ENCODE results near the gene FGFR3.

FGFR3 gene

GRCh38 chr4:1789552-1789951 lies 3.5 kb upstream of the FGFR3 start:
- DNase-seq, result no peak

- DNase-seq, result no peak
Observed at GRCh38 chr4:1790005-1790404, 3.1 kb upstream of the FGFR3 start.

- no peak for DNase-seq
Observed at GRCh38 chr4:1792158-1792831, 798 bp upstream of the FGFR3 start.

GRCh38 chr4:1793496-1793840 lies 375 bp downstream of the FGFR3 start:
- no peak for DNase-seq

- no peak for DNase-seq
Observed at GRCh38 chr4:1793940-1794808, 1.1 kb downstream of the FGFR3 start.

GRCh38 chr4:1794809-1795298 lies 1.8 kb downstream of the FGFR3 start:
- no peak for DNase-seq

- no peak for DNase-seq
Observed at GRCh38 chr4:1795299-1796195, 2.5 kb downstream of the FGFR3 start.

- no peak for DNase-seq
Observed at GRCh38 chr4:1796486-1797204, 3.6 kb downstream of the FGFR3 start.

- DNase-seq, result no peak
Observed at GRCh38 chr4:1797298-1797860, 4.3 kb downstream of the FGFR3 start.

- DNase-seq, result no peak
Observed at GRCh38 chr4:1797861-1798579, 4.9 kb downstream of the FGFR3 start.

GRCh38 chr4:1798580-1799386 lies 5.7 kb downstream of the FGFR3 start:
- no peak for DNase-seq

GRCh38 chr4:1799387-1800375 lies 6.6 kb downstream of the FGFR3 start:
- DNase-seq, result no peak

GRCh38 chr4:1800805-1801204 lies 7.7 kb downstream of the FGFR3 start:
- no peak for DNase-seq

- DNase-seq, result no peak
Observed at GRCh38 chr4:1801286-1801958, 8.3 kb downstream of the FGFR3 start.

GRCh38 chr4:1802151-1802715 lies 9.1 kb downstream of the FGFR3 start:
- no peak for DNase-seq

GRCh38 chr4:1802720-1803522 lies 9.8 kb downstream of the FGFR3 start:
- no peak for DNase-seq

All from NCI-H1105 treated with DMSO at 0.1 percent for 48 hours (cell line).